HepG2 (cell line): ENCODE data around the gene SERPINB1. TPM values are rescaled to one million over a fixed set of nuclear protein-coding genes. Genes with fewer than 3 reads are reported as not detected.

Experiments used
- ATAC-seq: fragments of 200-7000 bp; cut with Tn5 transposase; 3 replicates; pipeline ENCODE4 v1.9.1; 2020; ENCODE audit warnings: mild to moderate bottlenecking, moderate library complexity
- BruUV-seq: library from RNA; stranded (reverse); fragments of 400-500 nt; replicated peaks from 2 replicates; lab custom pipeline; 2021; lab: Mats Ljungman, UMichigan
- CTCF ChIA-PET: fragments of 300-600 bp; formaldehyde crosslinking; extraction: SDS; loops from one replicate; lab custom pipeline; 2021; ENCODE audit warnings: low total read pairs, inconsistent platforms, low intra/inter-chr PET ratio; lab: Yijun Ruan, JAX
- POLR2A ChIA-PET: fragments of 350-600 bp; sonication (Branson Sonifier 250); formaldehyde crosslinking; loops from one replicate; lab custom pipeline; 2020; ENCODE audit warnings: antibody characterized with exemption, inconsistent platforms; lab: Yijun Ruan, JAX
- DNase-seq: peaks from one replicate; pipeline ENCODE4 v3.0.0-alpha.2; 2015; ENCODE audit warnings: low spot score
- FAIRE-seq: peaks from 3 replicates; lab custom pipeline; 2011; peaks lifted over from hg19 to GRCh38; lab: Jason Lieb, UNC
- H2AFZ ChIP-seq: one replicate; pipeline ENCODE4 v1.6.1; 2011; ENCODE audit warnings: low read length, inconsistent platforms
- H3K27ac ChIP-seq: fragments of 300-600 bp; 3 replicates; pipeline ENCODE4 v1.8.0; 2011; ENCODE audit warnings: mixed run types, mild to moderate bottlenecking, mixed read lengths, low read length, inconsistent platforms; ENCODE audit not compliant: insufficient read depth; ENCODE audit errors: extremely low read length
- H3K27me3 ChIP-seq, 2 experiments: fragments of 200-600 bp in 1 of 2; 2 replicates in 1 of 2; 3 replicates in 1 of 2; pipeline versions ENCODE4 v1.6.0 to v1.8.0; 2011; ENCODE audit warnings: low read length in 2 of 2, mild to moderate bottlenecking in 2 of 2, moderate library complexity in 2 of 2, inconsistent platforms in 1 of 2; ENCODE audit not compliant: insufficient read depth in 2 of 2, control insufficient read depth in 1 of 2
- H3K36me3 ChIP-seq, 2 experiments: fragments of 200-600 bp in 1 of 2; replicated peaks in 1 of 2; 2 replicates in 1 of 2; 3 replicates in 1 of 2; pipeline versions ENCODE4 v1.5.1 to v1.8.0; 2011; ENCODE audit warnings: low read length in 2 of 2, inconsistent platforms in 1 of 2; ENCODE audit not compliant: insufficient read depth in 2 of 2, control insufficient read depth in 1 of 2
- H3K4me1 ChIP-seq: 2 replicates; pipeline ENCODE4 v1.5.1; 2012; ENCODE audit warnings: low read length, inconsistent platforms; ENCODE audit not compliant: insufficient read depth
- H3K4me2 ChIP-seq: 2 replicates; pipeline ENCODE4 v1.6.0; 2011; ENCODE audit warnings: low read depth, low read length, inconsistent platforms
- H3K4me3 ChIP-seq, 3 experiments: fragments of 200-600 bp in 1 of 3; sonication (generic), shearing (Covaris generic) in 1 of 3; replicated peaks in 1 of 3; 2 replicates each; pipeline ENCODE4 v1.5.1; 2011 to 2016; ENCODE audit warnings: low read length in 3 of 3, inconsistent platforms in 2 of 3, low read depth in 2 of 3, mild to moderate bottlenecking in 2 of 3, control low read depth in 1 of 3, mixed read lengths in 1 of 3; ENCODE audit not compliant: insufficient read depth in 1 of 3
- H3K79me2 ChIP-seq: one replicate; pipeline ENCODE4 v1.6.1; 2011; ENCODE audit warnings: low read length, inconsistent platforms; ENCODE audit not compliant: insufficient read depth
- H3K9ac ChIP-seq: 2 replicates; pipeline ENCODE4 v1.6.0; 2011; ENCODE audit warnings: mild to moderate bottlenecking, low read depth, low read length, inconsistent platforms; ENCODE audit not compliant: insufficient read depth
- H3K9me3 ChIP-seq: 2 replicates; pipeline ENCODE4 v1.5.1; 2012; ENCODE audit warnings: mild to moderate bottlenecking, low read length
- H4K20me1 ChIP-seq: 2 replicates; pipeline ENCODE4 v1.6.0; 2011; ENCODE audit warnings: inconsistent platforms, mild to moderate bottlenecking, low read length, moderate library complexity; ENCODE audit not compliant: insufficient read depth
- ATF7-NPFF ChIP-seq: sonication (generic); formaldehyde crosslinking; IDR thresholded peaks from 2 replicates; pipeline ENCODE4 v1.8.1; 2023; ENCODE audit warnings: mild to moderate bottlenecking, low read depth, missing genetic modification reagents, moderate library complexity
- HOMEZ ChIP-seq: IDR thresholded peaks from 2 replicates; pipeline ENCODE4 v1.6.1; 2016; ENCODE audit warnings: low read depth
- MAFF ChIP-seq: IDR thresholded peaks from 2 replicates; pipeline ENCODE4 v1.6.1; 2011; ENCODE audit warnings: low read depth, low read length, improper control_type of control experiment
- MIER2 ChIP-seq: IDR thresholded peaks from 2 replicates; pipeline ENCODE4 v1.6.1; 2016; ENCODE audit warnings: missing biosample characterization, missing genetic modification reagents
- SOX13 ChIP-seq, 3 experiments: fragments of 450-650 bp in 1 of 3; sonication (generic) in 1 of 3; formaldehyde crosslinking in 1 of 3; IDR thresholded peaks in 2 of 3; conservative IDR thresholded peaks in 1 of 3; 2 replicates each; pipeline versions ENCODE4 v1.5.0 to v1.6.1; 2016 to 2020; ENCODE audit warnings: antibody characterized with exemption in 1 of 3, mild to moderate bottlenecking in 1 of 3, missing compliant biosample characterization in 1 of 3, missing genetic modification reagents in 1 of 3, moderate library complexity in 1 of 3
- STAT5B ChIP-seq: sonication (generic); formaldehyde crosslinking; IDR thresholded peaks from 2 replicates; pipeline ENCODE4 v1.4.0; 2020; ENCODE audit warnings: missing genetic modification reagents
- ZNF644 ChIP-seq: IDR thresholded peaks from 2 replicates; pipeline ENCODE4 v1.6.1; 2016; ENCODE audit warnings: low read depth
- WGBS: methylation state at CpG from one replicate; pipeline ENCODE4 v1.1.6; 2017; ENCODE audit warnings: low lambda C conversion rate; 5-methylcytosine and 5-hydroxymethylcytosine counted together
- in situ Hi-C: cut with HindIII; loops from 2 replicates; pipeline ENCODE4 v1.10.0; 2017; ENCODE audit warnings: low pct_unique_long_range_greater_than_20kb; ENCODE audit not compliant: extremely low pct_ligation_motif_present
- intact Hi-C: fragments of 100-400 bp; cut with micrococcal nuclease; formaldehyde crosslinking; loops from one replicate; pipeline ENCODE4 v1.10.0; 2022; ENCODE audit not compliant: unreplicated experiment
- polyA plus RNA-seq, 8 experiments: library from polyadenylated mRNA; depleted of rRNA in 3 of 8; stranded (reverse) in 7 of 8; unstranded in 1 of 8; fragments of >200 nt; fragmentation: Illumina TruSeq in 4 of 8; extraction: Trizol in 4 of 8; gene quantifications; 2 replicates each; pipeline versions ENCODE4 v1.2.1 to v1.2.3, GENCODE V29; 2011 to 2016; ENCODE audit warnings: low read depth in 4 of 8, missing spikeins in 1 of 8, mixed read lengths in 1 of 8; ENCODE audit not compliant: insufficient read depth in 1 of 8
- total RNA-seq, 5 experiments: library from RNA; depleted of rRNA; stranded (reverse); fragments of >200 nt; fragmentation: Illumina TruSeq; extraction: Trizol; gene quantifications; 2 replicates each; pipeline ENCODE4 v1.2.3, GENCODE V29; 2016; ENCODE audit warnings: low read depth in 1 of 5
- TF ChIP-seq, protein P1 (sequence below): IDR thresholded peaks from 2 replicates; pipeline ENCODE4 v1.4.0; 2020; ENCODE audit warnings: mild to moderate bottlenecking, missing genetic modification reagents
- TF ChIP-seq, protein P2 (sequence below): sonication (generic); formaldehyde crosslinking; IDR thresholded peaks from 2 replicates; pipeline ENCODE4 v1.4.0; 2020; ENCODE audit warnings: missing genetic modification reagents
- TF ChIP-seq, protein P3 (sequence below): sonication (generic); formaldehyde crosslinking; conservative IDR thresholded peaks from 2 replicates; pipeline ENCODE4 v1.4.0; 2020; ENCODE audit warnings: mild to moderate bottlenecking, missing genetic modification reagents, moderate library complexity
- TF ChIP-seq, protein P4 (sequence below): IDR thresholded peaks from 2 replicates; pipeline ENCODE4 v1.6.1; 2018; ENCODE audit warnings: missing genetic modification reagents, mild to moderate bottlenecking, missing compliant biosample characterization

The SERPINB1 gene
- total and polyA plus RNA-seq, 2 of the 13 experiments (the other 11 are each of a cell fraction or from before 2014, with no cell fraction given) = 41.4 to 60.5 TPM

- 25% methylated on average over 2 of the region's 2 CpGs for WGBS
- H3K27ac ChIP-seq = no peak overlapping the region
- no peak for FAIRE-seq
- H3K9ac ChIP-seq = no peak overlapping the region
- no peaks in the 10 kb centered on the region for H3K36me3 ChIP-seq
- ChIA-PET CTCF (no interaction called here), POLR2A (interaction anchor here (0.9 to 1.1 kb wide), 2 partner anchors 13 kb away, joined by 3 to 7 read pairs; no protein-coding TSS in a partner anchor)
- H3K79me2 ChIP-seq = no peaks in the 10 kb centered on the region
- H2AFZ ChIP-seq = no peak overlapping the region
- DNase-seq = peak; percentile 54
- H3K9me3 ChIP-seq = no peaks in the 10 kb centered on the region
- H3K27me3 ChIP-seq = no peaks in the 10 kb centered on the region
- BruUV-seq = no TSS peak
- H3K4me3 ChIP-seq = no peak overlapping the region
- H3K4me1 ChIP-seq = peaks cover 66% of the 10 kb centered on the region
- peak; percentile 37 for ATAC-seq
- no peaks in the 10 kb centered on the region for H4K20me1 ChIP-seq
- intact Hi-C loops (no loop called here), in situ Hi-C loops (no loop called here)
- H3K4me2 ChIP-seq = peak overlapping the region; percentile 10
- TF ChIP-seq HOMEZ (CRISPR knock-in tag) (0 out of 2 replicates have a peak, but pooled peaks have one; percentile 37), SOX13 (IDR thresholded peaks at IDR 0.05) (no peak), SOX13 (CRISPR knock-in tag; conservative IDR thresholded peaks at IDR 0.05 in 1 of 2, IDR thresholded peaks at IDR 0.05 in 1 of 2) (peak in 1 of 2 experiments; percentile 41; a peak in 1 of 4 replicates), ATF7-NPFF (CRISPR knock-in tag) (no peak), STAT5B (CRISPR knock-in tag) (no peak), MIER2 (0 out of 2 replicates have a peak, but pooled peaks have one; percentile 56), ZNF644 (CRISPR knock-in tag) (peak; percentile 72), MAFF (peak; percentile 51)
- TF ChIP-seq, protein P1, sequence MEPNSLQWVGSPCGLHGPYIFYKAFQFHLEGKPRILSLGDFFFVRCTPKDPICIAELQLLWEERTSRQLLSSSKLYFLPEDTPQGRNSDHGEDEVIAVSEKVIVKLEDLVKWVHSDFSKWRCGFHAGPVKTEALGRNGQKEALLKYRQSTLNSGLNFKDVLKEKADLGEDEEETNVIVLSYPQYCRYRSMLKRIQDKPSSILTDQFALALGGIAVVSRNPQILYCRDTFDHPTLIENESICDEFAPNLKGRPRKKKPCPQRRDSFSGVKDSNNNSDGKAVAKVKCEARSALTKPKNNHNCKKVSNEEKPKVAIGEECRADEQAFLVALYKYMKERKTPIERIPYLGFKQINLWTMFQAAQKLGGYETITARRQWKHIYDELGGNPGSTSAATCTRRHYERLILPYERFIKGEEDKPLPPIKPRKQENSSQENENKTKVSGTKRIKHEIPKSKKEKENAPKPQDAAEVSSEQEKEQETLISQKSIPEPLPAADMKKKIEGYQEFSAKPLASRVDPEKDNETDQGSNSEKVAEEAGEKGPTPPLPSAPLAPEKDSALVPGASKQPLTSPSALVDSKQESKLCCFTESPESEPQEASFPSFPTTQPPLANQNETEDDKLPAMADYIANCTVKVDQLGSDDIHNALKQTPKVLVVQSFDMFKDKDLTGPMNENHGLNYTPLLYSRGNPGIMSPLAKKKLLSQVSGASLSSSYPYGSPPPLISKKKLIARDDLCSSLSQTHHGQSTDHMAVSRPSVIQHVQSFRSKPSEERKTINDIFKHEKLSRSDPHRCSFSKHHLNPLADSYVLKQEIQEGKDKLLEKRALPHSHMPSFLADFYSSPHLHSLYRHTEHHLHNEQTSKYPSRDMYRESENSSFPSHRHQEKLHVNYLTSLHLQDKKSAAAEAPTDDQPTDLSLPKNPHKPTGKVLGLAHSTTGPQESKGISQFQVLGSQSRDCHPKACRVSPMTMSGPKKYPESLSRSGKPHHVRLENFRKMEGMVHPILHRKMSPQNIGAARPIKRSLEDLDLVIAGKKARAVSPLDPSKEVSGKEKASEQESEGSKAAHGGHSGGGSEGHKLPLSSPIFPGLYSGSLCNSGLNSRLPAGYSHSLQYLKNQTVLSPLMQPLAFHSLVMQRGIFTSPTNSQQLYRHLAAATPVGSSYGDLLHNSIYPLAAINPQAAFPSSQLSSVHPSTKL (CRISPR knock-in tag) = peak; percentile 66
- TF ChIP-seq, protein P2, sequence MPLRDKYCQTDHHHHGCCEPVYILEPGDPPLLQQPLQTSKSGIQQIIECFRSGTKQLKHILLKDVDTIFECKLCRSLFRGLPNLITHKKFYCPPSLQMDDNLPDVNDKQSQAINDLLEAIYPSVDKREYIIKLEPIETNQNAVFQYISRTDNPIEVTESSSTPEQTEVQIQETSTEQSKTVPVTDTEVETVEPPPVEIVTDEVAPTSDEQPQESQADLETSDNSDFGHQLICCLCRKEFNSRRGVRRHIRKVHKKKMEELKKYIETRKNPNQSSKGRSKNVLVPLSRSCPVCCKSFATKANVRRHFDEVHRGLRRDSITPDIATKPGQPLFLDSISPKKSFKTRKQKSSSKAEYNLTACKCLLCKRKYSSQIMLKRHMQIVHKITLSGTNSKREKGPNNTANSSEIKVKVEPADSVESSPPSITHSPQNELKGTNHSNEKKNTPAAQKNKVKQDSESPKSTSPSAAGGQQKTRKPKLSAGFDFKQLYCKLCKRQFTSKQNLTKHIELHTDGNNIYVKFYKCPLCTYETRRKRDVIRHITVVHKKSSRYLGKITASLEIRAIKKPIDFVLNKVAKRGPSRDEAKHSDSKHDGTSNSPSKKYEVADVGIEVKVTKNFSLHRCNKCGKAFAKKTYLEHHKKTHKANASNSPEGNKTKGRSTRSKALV (CRISPR knock-in tag) = no peak
- TF ChIP-seq, protein P3, sequence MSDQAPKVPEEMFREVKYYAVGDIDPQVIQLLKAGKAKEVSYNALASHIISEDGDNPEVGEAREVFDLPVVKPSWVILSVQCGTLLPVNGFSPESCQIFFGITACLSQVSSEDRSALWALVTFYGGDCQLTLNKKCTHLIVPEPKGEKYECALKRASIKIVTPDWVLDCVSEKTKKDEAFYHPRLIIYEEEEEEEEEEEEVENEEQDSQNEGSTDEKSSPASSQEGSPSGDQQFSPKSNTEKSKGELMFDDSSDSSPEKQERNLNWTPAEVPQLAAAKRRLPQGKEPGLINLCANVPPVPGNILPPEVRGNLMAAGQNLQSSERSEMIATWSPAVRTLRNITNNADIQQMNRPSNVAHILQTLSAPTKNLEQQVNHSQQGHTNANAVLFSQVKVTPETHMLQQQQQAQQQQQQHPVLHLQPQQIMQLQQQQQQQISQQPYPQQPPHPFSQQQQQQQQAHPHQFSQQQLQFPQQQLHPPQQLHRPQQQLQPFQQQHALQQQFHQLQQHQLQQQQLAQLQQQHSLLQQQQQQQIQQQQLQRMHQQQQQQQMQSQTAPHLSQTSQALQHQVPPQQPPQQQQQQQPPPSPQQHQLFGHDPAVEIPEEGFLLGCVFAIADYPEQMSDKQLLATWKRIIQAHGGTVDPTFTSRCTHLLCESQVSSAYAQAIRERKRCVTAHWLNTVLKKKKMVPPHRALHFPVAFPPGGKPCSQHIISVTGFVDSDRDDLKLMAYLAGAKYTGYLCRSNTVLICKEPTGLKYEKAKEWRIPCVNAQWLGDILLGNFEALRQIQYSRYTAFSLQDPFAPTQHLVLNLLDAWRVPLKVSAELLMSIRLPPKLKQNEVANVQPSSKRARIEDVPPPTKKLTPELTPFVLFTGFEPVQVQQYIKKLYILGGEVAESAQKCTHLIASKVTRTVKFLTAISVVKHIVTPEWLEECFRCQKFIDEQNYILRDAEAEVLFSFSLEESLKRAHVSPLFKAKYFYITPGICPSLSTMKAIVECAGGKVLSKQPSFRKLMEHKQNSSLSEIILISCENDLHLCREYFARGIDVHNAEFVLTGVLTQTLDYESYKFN (CRISPR knock-in tag) = peak; percentile 32; the same call in 1 of the 2 replicates
- TF ChIP-seq, protein P4, sequence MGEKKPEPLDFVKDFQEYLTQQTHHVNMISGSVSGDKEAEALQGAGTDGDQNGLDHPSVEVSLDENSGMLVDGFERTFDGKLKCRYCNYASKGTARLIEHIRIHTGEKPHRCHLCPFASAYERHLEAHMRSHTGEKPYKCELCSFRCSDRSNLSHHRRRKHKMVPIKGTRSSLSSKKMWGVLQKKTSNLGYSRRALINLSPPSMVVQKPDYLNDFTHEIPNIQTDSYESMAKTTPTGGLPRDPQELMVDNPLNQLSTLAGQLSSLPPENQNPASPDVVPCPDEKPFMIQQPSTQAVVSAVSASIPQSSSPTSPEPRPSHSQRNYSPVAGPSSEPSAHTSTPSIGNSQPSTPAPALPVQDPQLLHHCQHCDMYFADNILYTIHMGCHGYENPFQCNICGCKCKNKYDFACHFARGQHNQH (CRISPR knock-in tag) = peak; percentile 20; the same call in 1 of the 2 replicates
Measured at GRCh38 chr6:2863901-2864300, 22.2 kb upstream of the SERPINB1 start.
